HG03354 (cell line): ENCODE results near the gene MYOM1.

Experiments used
- ATAC-seq: cut with Tn5 transposase; IDR thresholded peaks from one replicate; pipeline ENCODE4 v1.9.1; 2021; ENCODE audit warnings: mild to moderate bottlenecking; ENCODE audit not compliant: unreplicated experiment, poor library complexity, severe bottlenecking

MYOM1 gene

GRCh38 chr18:3250237-3251107 lies 30.7 kb upstream of the MYOM1 start:
- no peak for ATAC-seq

- ATAC-seq, result no peak
Measured at GRCh38 chr18:3248658-3249359, 29.0 kb upstream of the MYOM1 start.

- ATAC-seq, result peak; percentile 2
Measured at GRCh38 chr18:3248062-3248657, 28.4 kb upstream of the MYOM1 start.

GRCh38 chr18:3247240-3248061 lies 27.7 kb upstream of the MYOM1 start, which contains the start of gene MYL12A:
Gene MYL12A (plus strand): TSS chr18:3247801. CDS start chr18:3253248, 5,447 bp downstream.
- peak; percentile 87 for ATAC-seq

- peak; percentile 0 for ATAC-seq
Measured at GRCh38 chr18:3246635-3247239, 27.0 kb upstream of the MYOM1 start.

GRCh38 chr18:3245853-3246634 lies 26.3 kb upstream of the MYOM1 start:
- peak; percentile 58 for ATAC-seq

GRCh38 chr18:3245185-3245564 lies 25.4 kb upstream of the MYOM1 start:
- no peak for ATAC-seq

- no peak for ATAC-seq
Measured at GRCh38 chr18:3238742-3239141, 19.0 kb upstream of the MYOM1 start.

- no peak for ATAC-seq
Measured at GRCh38 chr18:3236470-3236869, 16.7 kb upstream of the MYOM1 start.

- ATAC-seq, result no peak
Measured at GRCh38 chr18:3235846-3236245, 16.1 kb upstream of the MYOM1 start.

GRCh38 chr18:3234457-3234856 lies 14.7 kb upstream of the MYOM1 start:
- no peak for ATAC-seq

- no peak for ATAC-seq
Measured at GRCh38 chr18:3233433-3234168, 13.8 kb upstream of the MYOM1 start.

GRCh38 chr18:3233004-3233403 lies 13.2 kb upstream of the MYOM1 start:
- ATAC-seq, result no peak

GRCh38 chr18:3230401-3231334 lies 10.9 kb upstream of the MYOM1 start:
- ATAC-seq, result no peak

- no peak for ATAC-seq
Measured at GRCh38 chr18:3226048-3226447, 6.3 kb upstream of the MYOM1 start.

- ATAC-seq, result no peak
Measured at GRCh38 chr18:3225588-3225987, 5.8 kb upstream of the MYOM1 start.

- no peak for ATAC-seq
Measured at GRCh38 chr18:3224223-3224622, 4.5 kb upstream of the MYOM1 start.
